HepG2 (cell line): ENCODE data around the gene GPAT3. TPM values are rescaled to one million over a fixed set of nuclear protein-coding genes. Genes with fewer than 3 reads are reported as not detected.
A peak's percentile ranks its signal among the peaks of the same experiment; 100 is the strongest.

Source experiments
- ONECUT2 ChIP-seq: sonication (generic); formaldehyde crosslinking; IDR thresholded peaks from 2 replicates; pipeline ENCODE4 v1.4.0; 2020; ENCODE audit warnings: missing genetic modification reagents
- PAX8 ChIP-seq: sonication (generic); formaldehyde crosslinking; IDR thresholded peaks from 2 replicates; pipeline ENCODE4 v1.8.0; 2022; ENCODE audit warnings: mild to moderate bottlenecking, missing genetic modification reagents, borderline replicate concordance
- ZBTB3 ChIP-seq: sonication (generic); formaldehyde crosslinking; IDR thresholded peaks from 2 replicates; pipeline ENCODE4 v1.4.0; 2020; ENCODE audit warnings: low read depth, mild to moderate bottlenecking, moderate library complexity, missing genetic modification reagents, borderline replicate concordance
- ZFP1 ChIP-seq: IDR thresholded peaks from 2 replicates; pipeline ENCODE4 v1.6.1; 2016
- ZNF34 ChIP-seq: sonication (generic); formaldehyde crosslinking; IDR thresholded peaks from 2 replicates; pipeline ENCODE4 v1.4.0; 2020; ENCODE audit warnings: mild to moderate bottlenecking, missing genetic modification reagents, borderline replicate concordance
- ZNF350 ChIP-seq: sonication (generic); formaldehyde crosslinking; IDR thresholded peaks from 2 replicates; pipeline ENCODE4 v1.4.0; 2020; ENCODE audit warnings: mild to moderate bottlenecking, low read depth, missing genetic modification reagents, borderline replicate concordance
- ZNF552 ChIP-seq: sonication (generic); formaldehyde crosslinking; IDR thresholded peaks from 2 replicates; pipeline ENCODE4 v1.9.0; 2022; ENCODE audit warnings: missing genetic modification reagents, mild to moderate bottlenecking, borderline replicate concordance
- polyA plus RNA-seq, 8 experiments: library from polyadenylated mRNA; depleted of rRNA in 3 of 8; stranded (reverse) in 7 of 8; unstranded in 1 of 8; fragments of >200 nt; fragmentation: Illumina TruSeq in 4 of 8; extraction: Trizol in 4 of 8; gene quantifications; 2 replicates each; pipeline versions ENCODE4 v1.2.1 to v1.2.3, GENCODE V29; 2011 to 2016; ENCODE audit warnings: low read depth in 4 of 8, missing spikeins in 1 of 8, mixed read lengths in 1 of 8; ENCODE audit not compliant: insufficient read depth in 1 of 8
- total RNA-seq, 5 experiments: library from RNA; depleted of rRNA; stranded (reverse); fragments of >200 nt; fragmentation: Illumina TruSeq; extraction: Trizol; gene quantifications; 2 replicates each; pipeline ENCODE4 v1.2.3, GENCODE V29; 2016; ENCODE audit warnings: low read depth in 1 of 5
- TF ChIP-seq, protein P1 (sequence below): sonication (generic); formaldehyde crosslinking; IDR thresholded peaks from 2 replicates; pipeline ENCODE4 v1.5.0; 2020; ENCODE audit warnings: mild to moderate bottlenecking, missing genetic modification reagents, borderline replicate concordance
- TF ChIP-seq, protein P2 (sequence below): sonication (generic); formaldehyde crosslinking; IDR thresholded peaks from 2 replicates; pipeline ENCODE4 v1.8.0; 2022; ENCODE audit warnings: missing genetic modification reagents, mild to moderate bottlenecking, borderline replicate concordance
- TF ChIP-seq, protein P3 (sequence below), 2 experiments: sonication (generic) in 1 of 2; formaldehyde crosslinking in 1 of 2; IDR thresholded peaks; 2 replicates each; pipeline versions ENCODE4 v1.4.0 to v1.6.1; 2018 to 2020; ENCODE audit warnings: missing genetic modification reagents in 2 of 2, borderline replicate concordance in 1 of 2, low read depth in 1 of 2, mild to moderate bottlenecking in 1 of 2, missing biosample characterization in 1 of 2
- TF ChIP-seq, protein P4 (sequence below): sonication (generic); formaldehyde crosslinking; IDR thresholded peaks from 2 replicates; pipeline ENCODE4 v1.5.0; 2020; ENCODE audit warnings: missing genetic modification reagents
- TF ChIP-seq, protein P5 (sequence below): IDR thresholded peaks from 2 replicates; pipeline ENCODE4 v1.4.0; 2020; ENCODE audit warnings: mild to moderate bottlenecking, missing genetic modification reagents

Gene GPAT3
- total and polyA plus RNA-seq, 2 of the 13 experiments (the other 11 are each of a cell fraction or from before 2014, with no cell fraction given), result 2.4 to 2.6 TPM

DNA sequence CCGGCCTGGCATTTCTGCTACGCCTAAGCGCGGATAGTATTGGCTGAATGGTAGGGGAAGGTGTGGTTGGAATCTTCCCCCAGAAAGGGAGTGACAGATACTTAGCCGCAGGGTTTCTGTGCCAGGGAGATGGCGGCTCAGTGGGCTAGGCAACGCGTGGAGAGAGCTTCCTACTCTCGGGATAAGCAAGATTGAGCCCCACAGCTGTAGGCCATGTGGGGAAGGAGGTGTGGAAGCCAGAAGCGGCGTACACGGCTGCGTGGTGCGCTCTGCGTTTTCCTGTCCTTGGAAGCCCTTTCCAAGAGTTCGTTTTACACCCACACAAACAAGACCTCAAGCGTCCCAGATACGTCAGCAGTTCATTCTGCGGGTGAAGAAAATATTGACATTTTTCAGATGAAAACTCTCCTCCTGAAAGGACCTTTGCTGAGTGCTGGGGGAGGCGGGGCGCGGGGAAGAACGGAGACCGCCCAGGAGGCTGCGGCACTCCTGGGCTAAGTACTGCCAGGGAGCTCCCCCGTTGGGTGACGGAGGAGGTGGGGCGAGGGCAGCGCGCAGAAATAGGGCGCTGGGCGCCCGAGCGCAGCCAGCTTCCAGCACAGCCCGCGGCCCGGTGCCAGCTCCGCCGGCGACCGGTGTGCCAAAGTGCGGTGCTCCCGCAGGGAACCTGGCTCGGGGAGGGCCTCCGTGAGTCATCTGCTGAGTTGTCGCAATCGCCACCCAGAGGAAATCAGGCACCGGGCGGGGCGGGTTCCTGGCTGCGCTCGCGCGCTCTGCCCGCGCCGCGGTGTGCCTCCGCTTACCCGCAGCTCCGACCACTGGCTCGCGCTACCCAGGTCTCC, at the start of gene GPAT3 (continued):
- TF ChIP-seq, protein P1, sequence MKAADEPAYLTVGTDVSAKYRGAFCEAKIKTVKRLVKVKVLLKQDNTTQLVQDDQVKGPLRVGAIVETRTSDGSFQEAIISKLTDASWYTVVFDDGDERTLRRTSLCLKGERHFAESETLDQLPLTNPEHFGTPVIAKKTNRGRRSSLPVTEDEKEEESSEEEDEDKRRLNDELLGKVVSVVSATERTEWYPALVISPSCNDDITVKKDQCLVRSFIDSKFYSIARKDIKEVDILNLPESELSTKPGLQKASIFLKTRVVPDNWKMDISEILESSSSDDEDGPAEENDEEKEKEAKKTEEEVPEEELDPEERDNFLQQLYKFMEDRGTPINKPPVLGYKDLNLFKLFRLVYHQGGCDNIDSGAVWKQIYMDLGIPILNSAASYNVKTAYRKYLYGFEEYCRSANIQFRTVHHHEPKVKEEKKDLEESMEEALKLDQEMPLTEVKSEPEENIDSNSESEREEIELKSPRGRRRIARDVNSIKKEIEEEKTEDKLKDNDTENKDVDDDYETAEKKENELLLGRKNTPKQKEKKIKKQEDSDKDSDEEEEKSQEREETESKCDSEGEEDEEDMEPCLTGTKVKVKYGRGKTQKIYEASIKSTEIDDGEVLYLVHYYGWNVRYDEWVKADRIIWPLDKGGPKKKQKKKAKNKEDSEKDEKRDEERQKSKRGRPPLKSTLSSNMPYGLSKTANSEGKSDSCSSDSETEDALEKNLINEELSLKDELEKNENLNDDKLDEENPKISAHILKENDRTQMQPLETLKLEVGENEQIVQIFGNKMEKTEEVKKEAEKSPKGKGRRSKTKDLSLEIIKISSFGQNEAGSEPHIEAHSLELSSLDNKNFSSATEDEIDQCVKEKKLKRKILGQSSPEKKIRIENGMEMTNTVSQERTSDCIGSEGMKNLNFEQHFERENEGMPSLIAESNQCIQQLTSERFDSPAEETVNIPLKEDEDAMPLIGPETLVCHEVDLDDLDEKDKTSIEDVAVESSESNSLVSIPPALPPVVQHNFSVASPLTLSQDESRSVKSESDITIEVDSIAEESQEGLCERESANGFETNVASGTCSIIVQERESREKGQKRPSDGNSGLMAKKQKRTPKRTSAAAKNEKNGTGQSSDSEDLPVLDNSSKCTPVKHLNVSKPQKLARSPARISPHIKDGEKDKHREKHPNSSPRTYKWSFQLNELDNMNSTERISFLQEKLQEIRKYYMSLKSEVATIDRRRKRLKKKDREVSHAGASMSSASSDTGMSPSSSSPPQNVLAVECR (CRISPR knock-in tag), result peak; percentile 49; the same call in 1 of the 2 replicates
- TF ChIP-seq ZFP1 (CRISPR knock-in tag) (no peak), ZBTB3 (CRISPR knock-in tag) (no peak), ZNF34 (CRISPR knock-in tag) (no peak), PAX8 (no peak), ZNF552 (no peak), ONECUT2 (no peak), ZNF350 (0 out of 2 replicates have a peak, but pooled peaks have one; percentile 27)
- TF ChIP-seq, protein P2, sequence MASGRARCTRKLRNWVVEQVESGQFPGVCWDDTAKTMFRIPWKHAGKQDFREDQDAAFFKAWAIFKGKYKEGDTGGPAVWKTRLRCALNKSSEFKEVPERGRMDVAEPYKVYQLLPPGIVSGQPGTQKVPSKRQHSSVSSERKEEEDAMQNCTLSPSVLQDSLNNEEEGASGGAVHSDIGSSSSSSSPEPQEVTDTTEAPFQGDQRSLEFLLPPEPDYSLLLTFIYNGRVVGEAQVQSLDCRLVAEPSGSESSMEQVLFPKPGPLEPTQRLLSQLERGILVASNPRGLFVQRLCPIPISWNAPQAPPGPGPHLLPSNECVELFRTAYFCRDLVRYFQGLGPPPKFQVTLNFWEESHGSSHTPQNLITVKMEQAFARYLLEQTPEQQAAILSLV (CRISPR knock-in tag), result no peak
- TF ChIP-seq, protein P3, sequence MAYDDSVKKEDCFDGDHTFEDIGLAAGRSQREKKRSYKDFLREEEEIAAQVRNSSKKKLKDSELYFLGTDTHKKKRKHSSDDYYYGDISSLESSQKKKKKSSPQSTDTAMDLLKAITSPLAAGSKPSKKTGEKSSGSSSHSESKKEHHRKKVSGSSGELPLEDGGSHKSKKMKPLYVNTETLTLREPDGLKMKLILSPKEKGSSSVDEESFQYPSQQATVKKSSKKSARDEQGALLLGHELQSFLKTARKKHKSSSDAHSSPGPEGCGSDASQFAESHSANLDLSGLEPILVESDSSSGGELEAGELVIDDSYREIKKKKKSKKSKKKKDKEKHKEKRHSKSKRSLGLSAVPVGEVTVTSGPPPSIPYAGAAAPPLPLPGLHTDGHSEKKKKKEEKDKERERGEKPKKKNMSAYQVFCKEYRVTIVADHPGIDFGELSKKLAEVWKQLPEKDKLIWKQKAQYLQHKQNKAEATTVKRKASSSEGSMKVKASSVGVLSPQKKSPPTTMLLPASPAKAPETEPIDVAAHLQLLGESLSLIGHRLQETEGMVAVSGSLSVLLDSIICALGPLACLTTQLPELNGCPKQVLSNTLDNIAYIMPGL (CRISPR knock-in tag; IDR thresholded peaks at IDR 0.05; ENCODE audit: borderline replicate concordance in 1 of 2, low read depth in 1 of 2), result 0 out of 4 replicates have a peak, but pooled peaks of 1 of the 2 experiments have one; percentile 17
- TF ChIP-seq, protein P4, sequence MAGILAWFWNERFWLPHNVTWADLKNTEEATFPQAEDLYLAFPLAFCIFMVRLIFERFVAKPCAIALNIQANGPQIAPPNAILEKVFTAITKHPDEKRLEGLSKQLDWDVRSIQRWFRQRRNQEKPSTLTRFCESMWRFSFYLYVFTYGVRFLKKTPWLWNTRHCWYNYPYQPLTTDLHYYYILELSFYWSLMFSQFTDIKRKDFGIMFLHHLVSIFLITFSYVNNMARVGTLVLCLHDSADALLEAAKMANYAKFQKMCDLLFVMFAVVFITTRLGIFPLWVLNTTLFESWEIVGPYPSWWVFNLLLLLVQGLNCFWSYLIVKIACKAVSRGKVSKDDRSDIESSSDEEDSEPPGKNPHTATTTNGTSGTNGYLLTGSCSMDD (CRISPR knock-in tag), result no peak
- TF ChIP-seq, protein P5, sequence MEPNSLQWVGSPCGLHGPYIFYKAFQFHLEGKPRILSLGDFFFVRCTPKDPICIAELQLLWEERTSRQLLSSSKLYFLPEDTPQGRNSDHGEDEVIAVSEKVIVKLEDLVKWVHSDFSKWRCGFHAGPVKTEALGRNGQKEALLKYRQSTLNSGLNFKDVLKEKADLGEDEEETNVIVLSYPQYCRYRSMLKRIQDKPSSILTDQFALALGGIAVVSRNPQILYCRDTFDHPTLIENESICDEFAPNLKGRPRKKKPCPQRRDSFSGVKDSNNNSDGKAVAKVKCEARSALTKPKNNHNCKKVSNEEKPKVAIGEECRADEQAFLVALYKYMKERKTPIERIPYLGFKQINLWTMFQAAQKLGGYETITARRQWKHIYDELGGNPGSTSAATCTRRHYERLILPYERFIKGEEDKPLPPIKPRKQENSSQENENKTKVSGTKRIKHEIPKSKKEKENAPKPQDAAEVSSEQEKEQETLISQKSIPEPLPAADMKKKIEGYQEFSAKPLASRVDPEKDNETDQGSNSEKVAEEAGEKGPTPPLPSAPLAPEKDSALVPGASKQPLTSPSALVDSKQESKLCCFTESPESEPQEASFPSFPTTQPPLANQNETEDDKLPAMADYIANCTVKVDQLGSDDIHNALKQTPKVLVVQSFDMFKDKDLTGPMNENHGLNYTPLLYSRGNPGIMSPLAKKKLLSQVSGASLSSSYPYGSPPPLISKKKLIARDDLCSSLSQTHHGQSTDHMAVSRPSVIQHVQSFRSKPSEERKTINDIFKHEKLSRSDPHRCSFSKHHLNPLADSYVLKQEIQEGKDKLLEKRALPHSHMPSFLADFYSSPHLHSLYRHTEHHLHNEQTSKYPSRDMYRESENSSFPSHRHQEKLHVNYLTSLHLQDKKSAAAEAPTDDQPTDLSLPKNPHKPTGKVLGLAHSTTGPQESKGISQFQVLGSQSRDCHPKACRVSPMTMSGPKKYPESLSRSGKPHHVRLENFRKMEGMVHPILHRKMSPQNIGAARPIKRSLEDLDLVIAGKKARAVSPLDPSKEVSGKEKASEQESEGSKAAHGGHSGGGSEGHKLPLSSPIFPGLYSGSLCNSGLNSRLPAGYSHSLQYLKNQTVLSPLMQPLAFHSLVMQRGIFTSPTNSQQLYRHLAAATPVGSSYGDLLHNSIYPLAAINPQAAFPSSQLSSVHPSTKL (CRISPR knock-in tag), result peak; percentile 63; the same call in 1 of the 2 replicates
